GM12864 (cell line): ENCODE results near the gene TWIST2.

Source experiments
- DNase-seq: peaks from one replicate; pipeline ENCODE4 v3.0.0-alpha.2; 2011; ENCODE audit warnings: low read depth
- H3K4me3 ChIP-seq: 2 replicates; pipeline ENCODE4 v1.5.1; 2011; ENCODE audit warnings: mild to moderate bottlenecking, low read depth, low read length, control low read depth
- TF ChIP-seq, protein P1 (sequence below): IDR thresholded peaks from 2 replicates; pipeline ENCODE4 v1.5.1; 2011; ENCODE audit warnings: low read depth, mild to moderate bottlenecking, moderate library complexity, low read length, control low read depth, inconsistent platforms; ENCODE audit errors: missing control alignments

The TWIST2 gene

DNA sequence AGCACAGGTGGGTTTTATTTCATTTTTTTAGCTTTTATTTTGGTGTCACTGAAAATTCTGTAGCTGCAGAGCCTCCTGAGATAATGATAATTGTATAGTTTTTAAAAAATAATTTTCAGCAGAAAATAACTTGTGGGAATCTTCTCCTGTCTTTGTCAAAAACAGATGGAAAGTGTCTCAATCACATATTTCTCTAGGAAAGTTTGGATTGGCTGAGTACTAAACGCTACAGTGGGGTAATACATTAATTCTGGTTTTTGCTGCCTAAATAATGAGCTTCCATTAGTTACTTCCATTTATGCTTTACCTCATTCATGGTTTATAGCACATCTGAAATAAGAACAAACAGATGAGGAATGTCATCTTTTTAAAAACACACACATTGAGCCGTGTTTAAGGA is 2.2 kb downstream of the TWIST2 start:
- TF ChIP-seq, protein P1, sequence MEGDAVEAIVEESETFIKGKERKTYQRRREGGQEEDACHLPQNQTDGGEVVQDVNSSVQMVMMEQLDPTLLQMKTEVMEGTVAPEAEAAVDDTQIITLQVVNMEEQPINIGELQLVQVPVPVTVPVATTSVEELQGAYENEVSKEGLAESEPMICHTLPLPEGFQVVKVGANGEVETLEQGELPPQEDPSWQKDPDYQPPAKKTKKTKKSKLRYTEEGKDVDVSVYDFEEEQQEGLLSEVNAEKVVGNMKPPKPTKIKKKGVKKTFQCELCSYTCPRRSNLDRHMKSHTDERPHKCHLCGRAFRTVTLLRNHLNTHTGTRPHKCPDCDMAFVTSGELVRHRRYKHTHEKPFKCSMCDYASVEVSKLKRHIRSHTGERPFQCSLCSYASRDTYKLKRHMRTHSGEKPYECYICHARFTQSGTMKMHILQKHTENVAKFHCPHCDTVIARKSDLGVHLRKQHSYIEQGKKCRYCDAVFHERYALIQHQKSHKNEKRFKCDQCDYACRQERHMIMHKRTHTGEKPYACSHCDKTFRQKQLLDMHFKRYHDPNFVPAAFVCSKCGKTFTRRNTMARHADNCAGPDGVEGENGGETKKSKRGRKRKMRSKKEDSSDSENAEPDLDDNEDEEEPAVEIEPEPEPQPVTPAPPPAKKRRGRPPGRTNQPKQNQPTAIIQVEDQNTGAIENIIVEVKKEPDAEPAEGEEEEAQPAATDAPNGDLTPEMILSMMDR, result no peak
- no peak overlapping the region for H3K4me3 ChIP-seq

GRCh38 chr2:238851026-238851425 is 3.1 kb downstream of the TWIST2 start:
- DNase-seq, result no peak
- TF ChIP-seq, protein P1, result no peak
- no peak overlapping the region for H3K4me3 ChIP-seq

More for the DNA sequence above, 2.2 kb downstream of the TWIST2 start:
- no peak for DNase-seq

- no peak for DNase-seq
- H3K4me3 ChIP-seq, result no peak overlapping the region
- TF ChIP-seq, protein P1, result no peak
Measured at GRCh38 chr2:238851761-238852160, 3.9 kb downstream of the TWIST2 start.

DNA sequence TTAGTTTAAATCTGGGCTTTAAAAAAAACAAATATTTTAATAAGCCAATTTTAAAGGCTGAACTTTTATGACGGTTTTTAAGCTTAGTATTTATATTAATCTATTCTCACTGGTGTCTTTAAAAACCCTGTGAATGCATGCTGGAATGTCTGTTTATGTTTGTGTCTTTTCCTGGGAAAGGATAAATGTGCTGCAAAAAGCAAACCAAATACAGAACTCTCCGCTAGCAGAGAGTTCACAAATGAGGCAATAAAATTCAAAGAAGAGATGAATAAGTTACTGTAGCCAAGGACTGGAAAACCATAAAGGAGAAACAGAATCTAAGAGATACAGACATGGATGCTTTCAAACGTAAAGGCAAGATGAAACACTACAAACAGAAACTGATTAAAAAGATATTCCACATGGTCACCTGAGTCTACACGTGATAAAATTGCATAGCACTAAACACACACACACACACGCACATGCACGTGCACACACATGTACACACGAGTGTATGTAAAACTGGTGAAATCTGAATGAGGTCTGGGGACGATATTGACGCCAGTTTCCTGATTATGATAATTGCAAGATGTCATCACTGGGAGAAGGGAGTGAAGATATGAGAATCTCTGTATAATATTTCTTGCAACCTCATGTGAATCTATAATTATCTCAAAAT is 4.5 kb downstream of the TWIST2 start:
- no peak overlapping the region for H3K4me3 ChIP-seq
- TF ChIP-seq, protein P1, result no peak

DNA sequence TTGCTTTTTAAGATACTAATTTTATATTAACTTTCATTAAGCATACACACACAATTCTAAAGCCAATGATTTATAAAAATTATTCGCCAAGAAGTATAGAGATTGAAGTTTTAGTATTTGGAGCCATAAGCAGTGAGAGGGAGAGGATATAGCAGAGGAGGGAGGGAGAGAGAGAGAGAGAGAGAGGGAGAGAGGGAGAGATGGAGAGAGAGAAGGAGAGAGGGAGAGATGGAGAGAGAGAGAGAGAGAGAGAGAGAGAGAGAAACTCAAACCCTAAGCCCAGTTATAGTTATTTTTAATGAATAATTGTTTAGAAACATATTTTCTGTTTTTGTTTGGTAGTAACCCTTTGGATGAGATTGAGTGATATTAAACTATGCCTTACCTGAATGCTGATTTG is 5.3 kb downstream of the TWIST2 start:
- TF ChIP-seq, protein P1, result no peak
- no peak overlapping the region for H3K4me3 ChIP-seq
- no peak for DNase-seq

More for the DNA sequence above, 4.5 kb downstream of the TWIST2 start:
- no peak for DNase-seq

DNA sequence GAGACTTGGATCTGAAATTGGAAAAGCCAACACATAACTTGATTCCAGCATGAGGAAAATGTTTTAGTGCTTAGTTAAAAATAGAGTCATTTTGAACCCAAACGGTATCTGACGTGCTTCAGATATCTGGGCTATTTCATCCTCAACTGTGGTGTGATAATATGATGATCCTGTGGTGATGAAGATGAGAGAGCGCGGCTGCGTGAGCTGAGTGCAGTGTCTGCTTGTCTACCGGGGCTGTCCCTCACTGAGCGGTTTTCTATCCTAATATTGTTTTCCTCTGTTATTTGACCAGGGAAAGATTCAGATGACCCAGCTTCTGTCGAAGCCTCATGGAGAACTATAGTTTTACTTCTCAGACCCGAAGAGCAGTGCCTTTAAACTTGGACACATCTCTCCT is 5.8 kb downstream of the TWIST2 start:
- no peak overlapping the region for H3K4me3 ChIP-seq
- TF ChIP-seq, protein P1, result no peak
- DNase-seq, result no peak

- TF ChIP-seq, protein P1, result no peak
- no peak for DNase-seq
- H3K4me3 ChIP-seq, result no peak overlapping the region
Measured at GRCh38 chr2:238854246-238854645, 6.4 kb downstream of the TWIST2 start.
